ENCODE results near the gene INPPL1. TPM values are rescaled to one million over a fixed set of nuclear protein-coding genes. Genes with fewer than 3 reads are reported as not detected.

The INPPL1 gene
- total RNA-seq, 1 experiment from 2014 or later = 30.8 TPM

- DNase-seq (ENCODE audit: low read depth) = no peak
- in situ Hi-C loops (cut with HindIII; ENCODE audit: low pct_unique_long_range_greater_than_20kb, low sequenced_read_pairs) = no loop called here
Observed at GRCh38 chr11:72238492-72239312, 14.1 kb downstream of the INPPL1 start.

GRCh38 chr11:72239313-72239848 is 14.8 kb downstream of the INPPL1 start:
- in situ Hi-C loops (cut with HindIII; ENCODE audit: low pct_unique_long_range_greater_than_20kb, low sequenced_read_pairs) = no loop called here
- DNase-seq (ENCODE audit: low read depth) = no peak

- no peak for DNase-seq (ENCODE audit: low read depth)
- in situ Hi-C loops (cut with HindIII; ENCODE audit: low pct_unique_long_range_greater_than_20kb, low sequenced_read_pairs) = no loop called here
Observed at GRCh38 chr11:72239849-72240460, 15.4 kb downstream of the INPPL1 start.

- DNase-seq (ENCODE audit: low read depth) = no peak
- in situ Hi-C loops (cut with HindIII; ENCODE audit: low pct_unique_long_range_greater_than_20kb, low sequenced_read_pairs) = no loop called here
Observed at GRCh38 chr11:72240461-72241290, 16.1 kb downstream of the INPPL1 start.

- in situ Hi-C loops (cut with HindIII; ENCODE audit: low pct_unique_long_range_greater_than_20kb, low sequenced_read_pairs) = no loop called here
- DNase-seq (ENCODE audit: low read depth) = no peak
Observed at GRCh38 chr11:72241291-72241781, 16.8 kb downstream of the INPPL1 start.

- in situ Hi-C loops (cut with HindIII; ENCODE audit: low pct_unique_long_range_greater_than_20kb, low sequenced_read_pairs) = no loop called here
Observed at GRCh38 chr11:72242141-72242540, 17.6 kb downstream of the INPPL1 start.

GRCh38 chr11:72243173-72244059 is 18.8 kb downstream of the INPPL1 start:
- in situ Hi-C loops (cut with HindIII; ENCODE audit: low pct_unique_long_range_greater_than_20kb, low sequenced_read_pairs) = no loop called here
- no peak for DNase-seq (ENCODE audit: low read depth)

More at GRCh38 chr11:72242141-72242540, 17.6 kb downstream of the INPPL1 start:
- no peak for DNase-seq (ENCODE audit: low read depth)

- no peak for DNase-seq (ENCODE audit: low read depth)
- in situ Hi-C loops (cut with HindIII; ENCODE audit: low pct_unique_long_range_greater_than_20kb, low sequenced_read_pairs) = no loop called here
Observed at GRCh38 chr11:72244060-72244360, 19.4 kb downstream of the INPPL1 start, which contains the start of gene PHOX2A. TSS of gene PHOX2A (minus strand) at chr11:72244176. CDS start at chr11:72244004, 172 bp downstream.

GRCh38 chr11:72244361-72245262 is 20.0 kb downstream of the INPPL1 start:
- no peak for DNase-seq (ENCODE audit: low read depth)
- in situ Hi-C loops (cut with HindIII; ENCODE audit: low pct_unique_long_range_greater_than_20kb, low sequenced_read_pairs) = no loop called here

- in situ Hi-C loops (cut with HindIII; ENCODE audit: low pct_unique_long_range_greater_than_20kb, low sequenced_read_pairs) = no loop called here
- DNase-seq (ENCODE audit: low read depth) = no peak
Observed at GRCh38 chr11:72245263-72245816, 20.8 kb downstream of the INPPL1 start.

- no peak for DNase-seq (ENCODE audit: low read depth)
- in situ Hi-C loops (cut with HindIII; ENCODE audit: low pct_unique_long_range_greater_than_20kb, low sequenced_read_pairs) = no loop called here
Observed at GRCh38 chr11:72247584-72247983, 23.0 kb downstream of the INPPL1 start.

- no peak for DNase-seq (ENCODE audit: low read depth)
- in situ Hi-C loops (cut with HindIII; ENCODE audit: low pct_unique_long_range_greater_than_20kb, low sequenced_read_pairs) = no loop called here
Observed at GRCh38 chr11:72249961-72250360, 25.4 kb downstream of the INPPL1 start.

GRCh38 chr11:72250661-72251464 is 26.3 kb downstream of the INPPL1 start:
- in situ Hi-C loops (cut with HindIII; ENCODE audit: low pct_unique_long_range_greater_than_20kb, low sequenced_read_pairs) = no loop called here
- DNase-seq (ENCODE audit: low read depth) = no peak

- in situ Hi-C loops (cut with HindIII; ENCODE audit: low pct_unique_long_range_greater_than_20kb, low sequenced_read_pairs) = no loop called here
- DNase-seq (ENCODE audit: low read depth) = no peak
Observed at GRCh38 chr11:72251614-72252013, 27.0 kb downstream of the INPPL1 start.

GRCh38 chr11:72253392-72253791 is 28.8 kb downstream of the INPPL1 start:
- no peak for DNase-seq (ENCODE audit: low read depth)
- in situ Hi-C loops (cut with HindIII; ENCODE audit: low pct_unique_long_range_greater_than_20kb, low sequenced_read_pairs) = no loop called here
